NCI-H128 (cell line): ENCODE data around the gene ILKAP.

Experiments
- DNase-seq: peaks from one replicate; lab custom pipeline; 2025; ENCODE audit not compliant: unreplicated experiment; lab: John Stamatoyannopoulos, UW

Gene ILKAP

GRCh38 chr2:238152771-238153688 is 50.5 kb downstream of the ILKAP start:
- DNase-seq = no peak

GRCh38 chr2:238151628-238152235 is 51.8 kb downstream of the ILKAP start:
- DNase-seq = no peak

DNA sequence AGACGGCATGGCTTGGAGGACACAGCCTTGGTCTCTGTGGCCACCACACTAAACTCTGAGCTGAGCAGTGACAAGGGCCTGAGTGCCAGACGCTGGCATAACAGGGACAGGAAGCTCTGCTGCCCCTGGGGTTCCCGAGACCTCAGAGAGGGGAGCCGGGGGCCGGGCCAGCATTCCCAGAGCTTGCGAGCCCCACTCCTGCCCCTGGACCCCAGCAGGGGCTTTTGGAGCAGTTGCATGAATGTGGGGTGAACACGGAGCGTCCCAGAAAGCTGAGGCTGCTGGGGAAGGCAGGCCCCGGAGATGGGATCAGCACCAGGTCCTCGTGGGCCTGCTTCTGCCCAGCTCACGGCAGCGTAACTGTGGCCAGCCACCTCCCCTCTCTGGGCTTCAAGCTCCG is 52.3 kb downstream of the ILKAP start:
- DNase-seq = no peak

DNA sequence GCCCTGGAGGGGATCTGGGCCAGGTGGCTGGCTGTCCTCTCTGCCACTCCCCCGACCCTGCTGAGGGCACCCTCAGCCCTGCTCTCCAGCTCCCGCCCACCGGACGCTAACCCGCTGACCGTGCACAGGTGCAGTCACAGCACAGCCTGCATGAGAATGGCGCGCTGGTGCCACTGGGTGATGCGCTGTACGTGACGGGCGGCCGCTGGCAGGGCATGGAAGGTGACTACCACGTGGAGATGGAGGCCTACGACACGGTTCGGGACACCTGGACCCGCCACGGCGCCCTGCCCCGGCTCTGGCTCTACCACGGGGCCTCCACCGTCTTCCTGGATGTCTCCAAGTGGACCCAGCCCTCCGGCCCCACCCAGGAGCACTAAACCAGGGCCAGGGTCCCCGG is 52.8 kb downstream of the ILKAP start:
- DNase-seq = no peak

- no peak for DNase-seq
Measured at GRCh38 chr2:238149841-238150572, 53.5 kb downstream of the ILKAP start.

DNA sequence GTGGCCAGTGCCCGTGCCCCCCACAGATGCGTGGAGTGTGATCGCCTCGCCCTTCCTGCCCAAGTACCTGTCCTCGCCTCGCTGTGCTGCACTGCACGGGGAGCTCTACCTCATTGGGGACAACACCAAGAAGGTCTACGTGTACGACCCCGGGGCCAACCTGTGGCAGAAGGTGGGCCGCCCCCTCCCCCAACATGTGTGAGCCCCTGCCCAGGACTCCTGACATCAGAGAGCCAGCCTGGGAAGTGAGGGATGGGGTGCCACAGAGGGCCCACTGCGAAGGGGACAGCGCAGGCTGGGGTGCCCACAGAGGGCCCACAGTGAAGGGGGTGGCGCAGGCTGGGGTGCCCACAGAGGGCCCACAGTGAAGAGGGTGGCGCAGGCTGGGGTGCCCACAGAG is 54.5 kb downstream of the ILKAP start:
- DNase-seq = no peak

DNA sequence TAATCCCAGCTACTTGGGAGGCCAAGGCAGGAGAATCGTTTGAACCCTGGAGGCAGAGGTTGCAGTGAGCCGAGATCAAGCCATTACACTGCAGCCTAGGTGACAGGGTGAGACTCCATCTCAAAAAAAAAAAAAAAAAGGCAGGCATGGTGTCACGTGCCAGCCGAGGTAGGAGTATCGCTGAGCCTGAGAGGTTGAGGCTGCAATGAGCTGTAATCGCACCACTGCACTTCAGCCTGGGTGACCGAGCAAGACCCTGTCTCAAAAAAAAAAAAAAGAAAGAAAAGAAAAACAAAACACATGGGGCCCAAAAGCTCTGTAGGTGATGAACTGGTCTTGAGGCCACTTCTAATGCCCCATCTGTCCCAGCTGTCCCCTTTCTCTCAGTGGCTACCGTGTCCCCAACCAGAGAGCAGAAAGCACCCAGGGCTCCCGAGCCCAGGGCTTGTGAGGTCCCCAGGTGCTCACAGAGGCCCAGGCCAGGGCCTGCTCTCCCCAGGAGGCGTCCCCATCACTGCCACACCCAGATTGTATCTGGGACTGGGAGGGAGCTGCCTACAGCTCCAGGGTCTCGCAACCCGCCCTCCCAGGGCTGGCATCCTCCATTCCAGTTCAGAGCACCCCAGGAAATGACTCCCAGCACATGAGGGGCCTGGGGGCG is 56.5 kb downstream of the ILKAP start:
- DNase-seq = no peak

DNA sequence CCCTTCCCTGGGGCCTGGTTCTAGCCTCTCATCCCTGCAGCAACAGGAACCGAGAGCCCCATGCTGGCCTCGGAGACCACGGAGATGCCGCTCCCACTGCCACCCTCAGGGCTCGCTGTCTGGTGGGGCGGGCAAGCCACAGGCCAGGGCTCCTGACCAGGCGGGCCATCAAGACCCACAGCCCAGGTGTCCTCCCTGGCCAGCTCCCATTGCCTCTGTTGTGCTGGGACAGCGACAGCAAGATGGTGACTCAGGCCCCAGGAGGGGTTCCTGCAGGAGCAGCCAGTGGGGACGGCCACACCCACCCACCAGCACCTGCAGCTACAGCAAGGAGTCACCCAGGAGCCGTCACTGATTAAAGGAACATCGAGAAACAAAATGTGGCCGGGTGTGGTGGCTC is 57.6 kb downstream of the ILKAP start:
- no peak for DNase-seq

DNA sequence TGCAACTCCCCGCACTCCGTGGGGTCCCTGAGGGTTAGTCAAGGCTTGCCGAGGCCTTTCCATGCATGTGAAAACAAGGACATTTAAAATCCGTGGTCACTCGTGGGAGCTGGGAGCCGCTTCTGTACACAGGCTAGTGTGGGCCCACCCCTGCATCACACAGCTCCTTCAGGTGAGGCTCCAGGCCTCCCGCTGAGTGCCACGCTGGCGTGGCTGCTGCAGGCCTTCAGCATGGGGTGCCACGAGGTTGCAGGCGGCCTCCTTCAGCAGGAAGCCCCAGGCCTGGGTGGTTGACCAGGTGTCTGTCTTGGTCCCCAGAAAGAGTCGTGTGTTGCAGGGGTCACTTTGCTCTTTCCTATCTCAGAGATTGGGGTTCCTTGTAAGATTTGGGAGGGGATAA is 58.4 kb downstream of the ILKAP start:
- DNase-seq = no peak

GRCh38 chr2:238144262-238144661 is 59.2 kb downstream of the ILKAP start:
- no peak for DNase-seq

DNA sequence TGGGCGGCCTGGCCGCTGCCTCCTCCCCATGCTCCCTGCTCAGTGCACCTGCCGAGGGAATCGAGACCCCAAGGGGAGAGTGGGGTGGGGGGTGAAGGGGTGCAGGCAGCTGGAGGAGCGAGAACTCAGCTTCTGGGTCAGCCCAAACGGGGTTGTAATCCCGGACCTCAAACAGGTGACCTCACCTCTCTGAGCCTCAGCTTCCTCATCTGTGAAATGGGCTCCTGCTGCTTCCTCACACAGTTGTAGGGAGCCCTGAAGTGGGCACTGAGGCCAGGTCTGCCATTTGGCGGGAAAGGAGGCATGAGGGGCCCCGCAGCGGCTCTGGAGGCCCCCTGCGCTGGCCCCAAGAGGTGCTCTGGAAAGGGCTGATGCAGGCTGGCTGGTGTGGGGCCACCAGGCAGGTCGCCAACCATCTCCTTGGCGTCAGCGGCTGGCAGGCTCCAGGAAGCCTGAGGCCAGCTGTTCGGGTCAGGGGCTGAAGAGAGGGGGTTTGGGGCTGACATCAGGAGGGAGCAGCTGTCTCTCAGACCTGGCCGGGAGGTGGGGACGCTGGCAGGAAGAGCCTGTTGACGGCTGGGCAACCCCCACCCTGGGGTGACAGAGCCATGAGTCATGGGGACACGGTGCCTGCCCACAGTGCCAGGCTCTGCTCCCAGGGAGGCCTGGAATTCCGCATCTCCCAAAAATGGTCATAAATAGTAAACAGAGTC is 60.1 kb downstream of the ILKAP start:
- no peak for DNase-seq

GRCh38 chr2:238142382-238143205 is 60.9 kb downstream of the ILKAP start:
- DNase-seq = no peak

GRCh38 chr2:238141541-238142318 is 61.8 kb downstream of the ILKAP start:
- DNase-seq = no peak

- DNase-seq = no peak
Measured at GRCh38 chr2:238140721-238141540, 62.6 kb downstream of the ILKAP start.

DNA sequence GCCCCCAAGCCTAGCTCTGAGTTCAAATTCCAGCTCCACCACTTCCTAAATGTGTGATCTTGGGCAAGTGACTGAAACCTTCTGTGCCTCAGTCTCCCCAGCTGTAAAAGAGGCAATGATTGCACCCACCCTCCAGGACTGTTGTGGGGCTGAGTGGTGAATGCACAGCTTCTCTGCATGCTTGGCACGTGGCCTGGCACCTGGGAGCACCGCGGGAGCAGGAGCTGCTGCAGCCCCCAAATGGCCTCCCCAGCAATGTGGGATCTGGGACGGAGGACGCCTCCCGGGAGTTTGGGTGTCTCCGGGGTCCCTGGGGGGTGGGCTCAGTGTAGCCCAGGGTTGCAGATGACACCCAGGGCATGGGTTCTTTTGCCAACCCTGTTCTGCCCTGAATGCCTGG is 63.5 kb downstream of the ILKAP start:
- DNase-seq = no peak

DNA sequence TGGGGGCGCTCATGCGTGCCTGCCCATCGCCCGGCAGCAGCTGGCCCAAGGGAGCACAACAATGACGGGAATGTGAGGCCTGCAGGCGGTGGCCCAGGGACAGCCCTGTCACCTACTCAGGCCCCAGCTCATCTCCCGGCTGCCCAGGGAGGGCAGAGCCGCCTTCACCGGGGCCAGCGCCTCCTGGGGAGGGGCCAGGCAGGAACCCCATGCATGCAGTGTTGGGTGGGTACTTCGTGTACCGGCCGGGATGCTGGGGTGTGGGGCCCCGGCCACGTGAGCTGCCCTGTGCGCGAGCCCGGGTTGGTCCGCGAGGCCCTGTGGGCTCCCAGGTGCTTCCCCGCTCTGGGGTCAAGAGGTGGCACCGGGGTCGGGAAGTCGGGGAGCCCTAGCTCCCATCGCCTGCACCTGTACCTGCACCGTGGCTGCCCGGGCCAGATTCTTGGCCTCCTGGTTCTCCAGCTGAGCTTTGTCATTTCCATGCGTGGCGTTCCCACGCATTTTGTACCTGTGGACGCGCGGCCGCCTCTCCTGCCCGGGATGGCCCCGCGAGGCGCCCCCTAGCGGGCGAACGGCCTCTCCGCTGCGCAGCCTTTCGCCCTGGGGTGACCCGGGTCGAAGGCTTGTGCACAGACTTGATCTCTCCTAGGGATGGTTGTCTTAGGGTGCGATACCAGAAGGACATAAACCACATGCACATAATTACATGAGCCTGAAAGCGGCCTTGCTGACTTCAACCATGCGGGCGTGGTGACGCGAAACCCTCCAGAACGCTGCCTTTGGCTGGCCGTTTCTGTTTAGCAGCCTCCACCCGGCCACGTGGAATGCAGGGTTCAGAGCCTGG is 64.1 kb downstream of the ILKAP start:
- no peak for DNase-seq
